Type B pancreatic cell (in vitro differentiated cells): Measurements from ENCODE around the gene CSNK1A1L. TPM values are rescaled to one million over a fixed set of nuclear protein-coding genes. Genes with fewer than 3 reads are reported as not detected.

ENCODE experiments used
- DNase-seq: peaks from one replicate; pipeline ENCODE4 v3.0.0; 2021; ENCODE audit warnings: mixed read lengths; ENCODE audit not compliant: unreplicated experiment; ENCODE audit errors: extremely low spot score
- H3K27ac Mint-ChIP-seq: 2 replicates; pipeline ENCODE4 v1.8.0; 2021; ENCODE audit warnings: mild to moderate bottlenecking, mixed read lengths
- H3K27me3 Mint-ChIP-seq: 2 replicates; pipeline ENCODE4 v1.8.0; 2021; ENCODE audit warnings: mixed read lengths
- H3K36me3 Mint-ChIP-seq: 2 replicates; pipeline ENCODE4 v1.8.0; 2021; ENCODE audit warnings: mixed read lengths
- H3K4me1 Mint-ChIP-seq: one replicate; pipeline ENCODE4 v1.8.0; 2021; ENCODE audit warnings: mixed read lengths; ENCODE audit not compliant: unreplicated experiment
- H3K4me3 Mint-ChIP-seq: 2 replicates; pipeline ENCODE4 v1.8.0; 2021; ENCODE audit warnings: mild to moderate bottlenecking, mixed read lengths
- H3K9me3 Mint-ChIP-seq: 2 replicates; pipeline ENCODE4 v1.8.0; 2021; ENCODE audit warnings: mixed read lengths
- total RNA-seq: library from RNA; stranded (reverse); gene quantifications from 2 replicates; pipeline ENCODE4 v1.2.1, GENCODE V29; 2021; ENCODE audit warnings: low replicate concordance
- TF ChIP-seq, protein P1 (sequence below): fragments of 200-600 bp; sonication (generic); conservative IDR thresholded peaks from 2 replicates; pipeline ENCODE4 v1.5.0; 2021; ENCODE audit warnings: antibody characterized with exemption, mild to moderate bottlenecking

Gene CSNK1A1L
- total RNA-seq, 1 donor from 2014 or later, result not detected

DNA sequence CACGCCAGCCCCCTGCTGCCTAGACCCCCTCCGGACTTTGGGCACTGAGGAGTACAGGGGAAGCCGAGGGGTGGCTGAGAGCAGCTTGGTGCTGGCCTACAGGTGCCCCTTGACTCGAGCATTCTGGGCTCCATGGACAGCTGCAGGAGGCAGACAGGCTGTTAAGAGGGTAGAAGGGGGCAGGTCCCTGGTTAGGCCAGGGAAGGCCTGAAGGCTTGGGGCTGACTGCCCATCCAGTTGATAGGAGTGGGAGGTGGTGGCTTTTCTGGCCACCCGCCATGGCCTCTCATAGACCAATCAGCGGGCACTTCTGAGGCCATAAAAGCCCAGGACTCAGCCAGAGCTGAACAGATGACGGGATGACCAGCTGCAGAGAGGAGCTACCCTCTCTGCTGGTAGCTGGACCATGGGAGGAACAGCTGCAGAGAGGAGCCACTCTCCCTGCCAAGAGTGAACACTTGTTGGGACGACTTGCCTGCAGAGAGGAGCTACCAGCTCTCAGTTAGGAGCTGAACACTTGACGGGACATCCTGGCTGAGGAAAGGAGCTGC is 35.2 kb downstream of the CSNK1A1L start:
- TF ChIP-seq, protein P1, sequence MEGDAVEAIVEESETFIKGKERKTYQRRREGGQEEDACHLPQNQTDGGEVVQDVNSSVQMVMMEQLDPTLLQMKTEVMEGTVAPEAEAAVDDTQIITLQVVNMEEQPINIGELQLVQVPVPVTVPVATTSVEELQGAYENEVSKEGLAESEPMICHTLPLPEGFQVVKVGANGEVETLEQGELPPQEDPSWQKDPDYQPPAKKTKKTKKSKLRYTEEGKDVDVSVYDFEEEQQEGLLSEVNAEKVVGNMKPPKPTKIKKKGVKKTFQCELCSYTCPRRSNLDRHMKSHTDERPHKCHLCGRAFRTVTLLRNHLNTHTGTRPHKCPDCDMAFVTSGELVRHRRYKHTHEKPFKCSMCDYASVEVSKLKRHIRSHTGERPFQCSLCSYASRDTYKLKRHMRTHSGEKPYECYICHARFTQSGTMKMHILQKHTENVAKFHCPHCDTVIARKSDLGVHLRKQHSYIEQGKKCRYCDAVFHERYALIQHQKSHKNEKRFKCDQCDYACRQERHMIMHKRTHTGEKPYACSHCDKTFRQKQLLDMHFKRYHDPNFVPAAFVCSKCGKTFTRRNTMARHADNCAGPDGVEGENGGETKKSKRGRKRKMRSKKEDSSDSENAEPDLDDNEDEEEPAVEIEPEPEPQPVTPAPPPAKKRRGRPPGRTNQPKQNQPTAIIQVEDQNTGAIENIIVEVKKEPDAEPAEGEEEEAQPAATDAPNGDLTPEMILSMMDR, result no peak

DNA sequence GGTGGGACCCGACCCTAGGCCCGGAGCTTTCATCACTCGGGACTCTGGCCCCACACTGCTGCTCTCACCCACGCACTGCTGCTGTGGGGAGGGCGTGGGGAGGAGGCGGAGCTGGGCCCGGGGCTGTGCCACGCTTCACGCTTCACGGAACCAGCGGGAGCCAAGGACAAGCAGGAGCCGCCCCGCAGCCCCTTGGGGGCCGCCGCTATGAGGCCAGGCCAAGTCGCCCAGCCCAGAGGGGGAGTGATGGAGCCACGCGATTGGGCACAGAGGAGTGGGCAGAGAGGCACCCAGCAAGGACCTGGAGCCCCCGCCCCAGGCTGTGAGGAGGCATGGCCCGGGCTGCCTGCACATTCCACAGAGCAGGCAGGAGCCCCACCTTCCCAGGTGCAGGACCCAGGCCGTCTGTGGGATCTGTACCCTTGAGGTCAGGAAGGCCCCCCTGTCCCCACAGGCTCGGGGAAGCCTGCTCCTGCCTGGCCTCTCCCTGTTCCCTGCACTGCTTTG is 35.8 kb downstream of the CSNK1A1L start:
- Mint-ChIP-seq H3K27me3 (no peaks in the 10 kb centered on the region), H3K36me3 (no peaks in the 10 kb centered on the region), H3K9me3 (no peaks in the 10 kb centered on the region), H3K4me3 (no peak overlapping the region), H3K4me1 (peaks cover 4% of the 10 kb centered on the region), H3K27ac (no peak overlapping the region)
- DNase-seq, result no peak
- TF ChIP-seq, protein P1, result no peak

More for the DNA sequence above, 35.2 kb downstream of the CSNK1A1L start:
- peaks cover 4% of the 10 kb centered on the region for H3K4me1 Mint-ChIP-seq
- no peaks in the 10 kb centered on the region for H3K36me3 Mint-ChIP-seq
- DNase-seq, result no peak
- H3K27ac Mint-ChIP-seq, result no peak overlapping the region
- no peaks in the 10 kb centered on the region for H3K27me3 Mint-ChIP-seq
- H3K4me3 Mint-ChIP-seq, result no peak overlapping the region
- no peaks in the 10 kb centered on the region for H3K9me3 Mint-ChIP-seq

DNA sequence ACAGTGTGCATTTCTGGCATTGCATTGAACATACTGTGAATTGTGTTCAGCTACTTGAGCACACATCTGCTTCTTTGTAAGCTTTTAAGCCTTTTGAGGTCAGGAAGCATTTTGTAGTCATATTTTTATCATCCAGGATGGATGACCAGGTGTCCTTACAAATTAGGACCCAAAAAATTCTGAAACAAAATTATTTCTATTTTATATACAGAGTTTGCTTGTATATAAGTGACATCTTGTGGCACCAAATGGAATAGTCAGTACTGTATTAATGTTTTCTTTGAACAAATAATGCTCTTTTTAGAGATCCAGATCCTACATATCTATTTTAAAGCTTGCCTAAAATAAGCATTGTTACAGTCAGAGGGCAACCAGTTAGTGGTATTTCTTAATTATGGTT is 36.5 kb downstream of the CSNK1A1L start:
- H3K9me3 Mint-ChIP-seq, result no peaks in the 10 kb centered on the region
- H3K4me3 Mint-ChIP-seq, result no peak overlapping the region

DNA sequence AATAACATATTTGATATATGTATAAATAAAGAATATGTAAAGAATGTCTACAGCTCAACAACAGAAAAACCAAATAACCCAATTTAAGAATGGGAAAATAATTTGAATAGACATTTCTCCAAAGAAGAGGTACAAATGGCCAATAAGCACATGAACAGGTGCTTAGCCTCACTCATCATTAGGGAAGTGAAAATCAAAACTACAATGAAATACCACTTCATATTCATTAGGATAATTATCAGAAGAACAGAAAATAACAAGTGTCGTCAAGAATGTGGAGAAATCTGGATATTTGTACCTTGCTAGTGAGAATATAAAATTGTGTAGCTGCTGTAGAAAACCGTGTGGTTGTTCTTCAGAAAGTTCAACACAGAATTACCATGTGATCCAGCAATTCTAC is 37.6 kb downstream of the CSNK1A1L start:
- Mint-ChIP-seq H3K27me3 (no peaks in the 10 kb centered on the region), H3K4me1 (peaks cover 4% of the 10 kb centered on the region), H3K9me3 (no peaks in the 10 kb centered on the region), H3K36me3 (no peaks in the 10 kb centered on the region), H3K27ac (no peak overlapping the region), H3K4me3 (no peak overlapping the region)
- TF ChIP-seq, protein P1, result no peak
- DNase-seq, result no peak

More for the DNA sequence above, 36.5 kb downstream of the CSNK1A1L start:
- TF ChIP-seq, protein P1, result peak; percentile 59
- no peak overlapping the region for H3K27ac Mint-ChIP-seq
- H3K27me3 Mint-ChIP-seq, result no peaks in the 10 kb centered on the region
- H3K36me3 Mint-ChIP-seq, result no peaks in the 10 kb centered on the region
- H3K4me1 Mint-ChIP-seq, result peaks cover 4% of the 10 kb centered on the region
- no peak for DNase-seq

DNA sequence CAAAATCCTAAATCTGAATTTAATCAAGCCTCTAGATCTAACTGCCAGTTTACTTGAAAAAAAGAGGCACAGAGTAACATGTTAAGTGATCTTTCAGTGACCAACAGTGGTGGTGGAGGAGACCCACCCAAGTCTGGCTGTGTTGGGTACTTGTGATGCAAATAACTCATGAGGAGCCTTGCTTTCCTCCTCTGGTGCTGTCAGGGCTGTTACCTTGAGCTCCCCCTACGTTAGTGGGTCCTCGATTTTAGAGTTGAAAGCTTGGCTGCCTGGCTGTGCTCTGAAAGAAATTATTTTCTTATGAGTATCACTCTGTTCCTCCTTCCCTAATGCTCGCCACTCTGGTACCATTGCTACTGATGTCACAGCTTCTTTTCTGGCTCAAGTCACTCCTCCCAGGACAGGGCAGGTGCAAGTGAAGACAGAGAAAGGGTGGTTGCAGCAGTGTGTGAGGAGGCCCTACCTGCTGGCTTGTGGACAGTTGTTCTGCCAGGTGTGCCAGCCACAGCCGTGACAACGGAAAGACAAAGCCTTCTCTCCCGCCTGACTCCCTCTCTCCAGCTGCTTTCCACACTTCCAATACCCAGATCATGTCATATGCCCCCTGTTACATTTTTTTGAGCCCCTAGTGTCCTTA is 39.5 kb downstream of the CSNK1A1L start:
- H3K4me3 Mint-ChIP-seq, result no peak overlapping the region
- TF ChIP-seq, protein P1, result no peak
- no peak for DNase-seq
- H3K36me3 Mint-ChIP-seq, result no peaks in the 10 kb centered on the region
- H3K9me3 Mint-ChIP-seq, result no peaks in the 10 kb centered on the region
- H3K27me3 Mint-ChIP-seq, result no peaks in the 10 kb centered on the region
- H3K27ac Mint-ChIP-seq, result no peak overlapping the region
- H3K4me1 Mint-ChIP-seq, result peaks cover 4% of the 10 kb centered on the region
